IPS-NIHi7 (cell line): ENCODE results near the gene OSCP1.
A peak's percentile ranks its signal among the peaks of the same experiment; 100 is the strongest.
"Not testable (repeated sequence)": the region's sequence is repeated elsewhere in the genome, so short reads cannot be mapped to it uniquely, and the experiment has no call there.

Source experiments
- DNase-seq: peaks from one replicate; pipeline ENCODE4 v3.0.0; 2012; ENCODE audit warnings: mixed read lengths; ENCODE audit errors: extremely low spot score

Gene OSCP1, protein sequence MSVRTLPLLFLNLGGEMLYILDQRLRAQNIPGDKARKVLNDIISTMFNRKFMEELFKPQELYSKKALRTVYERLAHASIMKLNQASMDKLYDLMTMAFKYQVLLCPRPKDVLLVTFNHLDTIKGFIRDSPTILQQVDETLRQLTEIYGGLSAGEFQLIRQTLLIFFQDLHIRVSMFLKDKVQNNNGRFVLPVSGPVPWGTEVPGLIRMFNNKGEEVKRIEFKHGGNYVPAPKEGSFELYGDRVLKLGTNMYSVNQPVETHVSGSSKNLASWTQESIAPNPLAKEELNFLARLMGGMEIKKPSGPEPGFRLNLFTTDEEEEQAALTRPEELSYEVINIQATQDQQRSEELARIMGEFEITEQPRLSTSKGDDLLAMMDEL

DNA sequence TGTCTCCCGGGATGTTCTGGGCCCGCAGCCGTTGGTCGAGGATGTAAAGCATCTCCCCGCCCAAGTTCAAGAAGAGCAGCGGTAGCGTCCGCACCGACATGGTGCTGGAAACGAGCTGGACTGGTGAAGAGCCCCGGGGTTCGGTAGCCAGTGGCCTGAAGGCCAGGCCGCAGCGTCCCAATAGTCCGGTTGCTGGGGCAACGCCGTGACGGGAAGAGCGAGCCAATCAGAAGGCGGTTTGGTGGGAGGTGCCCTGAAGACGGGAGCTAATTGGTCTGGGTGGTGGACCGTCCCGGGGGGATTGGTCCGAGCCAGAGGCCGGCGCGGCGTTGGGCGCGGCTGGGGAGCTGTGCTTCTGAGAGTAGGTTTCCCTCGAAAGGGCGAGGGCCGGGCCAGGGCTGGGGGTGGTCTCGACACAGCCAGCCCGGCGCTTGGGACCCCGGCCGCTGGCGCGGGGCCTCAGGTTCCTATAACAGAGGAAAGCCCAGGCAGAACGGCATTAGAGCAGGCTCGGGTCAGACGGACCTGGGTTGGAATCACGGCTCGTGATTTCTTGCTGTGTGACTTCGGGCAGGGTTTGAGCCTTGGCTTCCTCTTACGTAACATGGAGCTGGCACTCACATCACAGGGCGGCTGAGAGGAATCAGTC lies at the start of gene OSCP1:
TSS of gene OSCP1 (minus strand) at position 182 of the 649 bp plus-strand sequence. CDS start at position 100, 82 bp downstream.
- DNase-seq, result peak; percentile 100

DNA sequence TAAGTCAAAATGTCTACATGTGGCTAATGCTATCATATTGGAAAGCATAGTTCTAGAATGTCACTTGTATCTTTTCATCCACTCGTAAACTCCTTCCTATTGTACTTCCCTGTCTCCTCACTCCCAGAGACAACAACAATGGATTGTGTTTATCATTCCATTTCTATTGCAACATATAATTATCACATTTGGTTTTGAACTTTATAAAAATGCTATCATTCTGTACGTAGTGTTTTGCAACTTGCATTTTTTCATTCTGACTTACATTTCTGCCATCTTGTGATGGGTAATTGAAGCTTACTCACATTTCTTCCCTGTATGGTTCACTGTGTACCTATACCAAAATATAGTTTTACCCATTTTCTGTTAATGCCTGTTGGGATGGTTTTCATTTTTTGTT lies 47.0 kb upstream of the OSCP1 start:
- DNase-seq, result no peak

DNA sequence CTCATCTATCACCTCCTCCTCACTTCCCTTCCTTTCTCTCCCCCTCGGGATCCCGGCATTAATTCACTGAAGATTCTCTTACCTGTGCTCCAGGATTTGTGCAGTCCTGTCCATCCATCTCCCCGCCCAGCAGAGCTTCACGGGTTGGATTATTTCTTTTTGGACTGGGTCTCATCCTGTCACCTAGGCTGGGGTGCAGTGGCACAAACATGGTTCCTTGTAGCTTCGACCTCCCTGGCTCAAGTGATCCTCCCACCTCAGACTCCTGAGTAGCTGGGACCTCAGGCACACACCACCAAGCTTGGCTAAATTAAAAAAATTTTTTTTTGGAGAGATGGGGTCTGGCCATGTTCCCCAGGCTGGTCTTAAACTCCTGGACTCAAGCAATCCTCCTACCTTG lies 44.7 kb upstream of the OSCP1 start:
- DNase-seq, result no peak

DNA sequence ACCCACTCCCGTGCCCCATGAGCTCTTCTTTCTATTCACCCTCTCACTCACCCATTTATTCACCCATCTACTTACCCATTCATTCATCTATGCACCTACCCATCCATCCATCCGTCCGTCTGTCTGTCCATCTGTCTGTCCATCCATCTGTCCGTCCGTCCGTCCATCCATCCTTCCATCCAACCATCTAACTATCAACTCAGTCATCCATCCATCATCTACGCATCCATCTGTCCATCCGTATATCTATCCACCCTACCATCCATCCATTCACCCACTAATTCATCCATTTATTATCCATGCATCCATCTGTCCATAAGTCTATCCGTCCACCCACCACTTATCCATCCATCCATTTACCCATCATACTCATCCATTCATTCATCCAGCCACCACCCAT lies 43.3 kb upstream of the OSCP1 start:
- DNase-seq, result no peak

DNA sequence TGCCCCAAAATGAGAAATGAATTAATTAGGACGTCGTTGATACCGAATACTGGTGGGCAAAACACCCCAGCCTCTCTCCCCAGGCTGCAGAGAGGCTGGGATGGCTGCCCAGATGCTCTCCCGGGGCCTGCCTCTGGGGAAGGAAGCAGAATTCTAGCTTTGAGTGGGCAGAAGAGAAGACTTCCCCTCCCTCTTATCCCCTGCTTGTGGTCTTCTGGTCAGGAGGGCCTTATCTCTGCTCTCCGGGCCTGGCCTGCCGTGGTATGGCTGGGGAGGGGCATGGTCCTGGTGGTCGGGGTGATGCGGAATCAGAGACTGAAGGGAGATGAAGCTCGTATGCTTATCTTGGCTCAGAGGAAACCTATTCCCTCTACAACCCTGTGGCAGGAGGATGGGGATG lies 42.2 kb upstream of the OSCP1 start:
- DNase-seq, result no peak

DNA sequence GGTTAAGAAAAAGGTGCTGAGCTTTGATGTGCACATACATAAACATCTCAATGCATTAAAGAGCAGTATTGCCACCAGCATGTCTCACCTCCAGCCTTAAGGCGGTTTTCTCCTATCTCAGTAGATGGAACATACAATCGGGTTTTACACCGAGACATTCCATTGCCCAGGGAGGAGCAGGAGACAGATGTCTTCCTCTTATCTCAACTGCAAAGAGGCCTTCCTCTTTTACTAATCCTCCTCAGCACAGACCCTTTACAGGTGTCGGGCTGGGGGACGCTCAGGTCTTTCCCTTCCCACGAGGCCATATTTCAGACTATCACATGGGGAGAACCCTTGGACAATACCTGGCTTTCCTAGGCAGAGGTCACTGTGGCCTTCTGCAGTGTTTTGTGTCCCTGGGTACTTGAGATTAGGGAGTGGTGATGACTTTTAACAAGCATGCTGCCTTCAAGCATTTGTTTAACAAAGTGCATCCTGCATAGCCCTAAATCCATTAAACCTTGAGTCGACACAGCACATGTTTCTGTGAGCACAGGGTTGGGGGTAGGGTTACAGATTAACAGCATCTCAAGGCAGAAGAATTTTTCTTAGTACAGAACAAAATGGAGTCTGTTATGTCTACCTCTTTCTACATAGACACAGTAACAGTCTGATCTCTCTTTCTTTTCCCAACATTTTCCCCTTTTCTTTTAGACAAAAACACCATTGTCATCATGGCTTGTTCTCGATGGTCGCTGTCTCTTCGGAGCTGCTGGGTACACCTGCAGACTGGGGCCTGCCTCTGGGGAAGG lies 39.2 kb upstream of the OSCP1 start:
- DNase-seq, result not testable (repeated sequence)

DNA sequence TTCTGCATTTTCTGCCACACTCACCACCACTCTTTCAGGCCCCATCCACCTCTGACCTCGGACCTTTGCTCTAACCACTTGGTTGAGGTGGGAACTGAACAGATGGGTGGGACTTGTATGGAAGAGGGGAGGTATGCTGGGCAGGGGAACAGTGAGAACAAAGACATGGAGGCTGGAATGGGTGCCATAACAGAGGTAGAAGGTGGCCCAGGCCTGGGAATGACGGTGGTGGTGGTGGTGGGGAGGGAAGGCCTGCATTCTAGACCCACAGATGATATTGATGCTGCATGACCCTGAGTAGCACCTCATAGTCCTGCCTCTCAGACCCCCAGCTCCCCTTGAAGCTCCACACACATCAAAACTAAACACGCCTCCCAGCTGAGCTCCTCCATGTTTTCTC lies 37.7 kb upstream of the OSCP1 start:
- no peak for DNase-seq

DNA sequence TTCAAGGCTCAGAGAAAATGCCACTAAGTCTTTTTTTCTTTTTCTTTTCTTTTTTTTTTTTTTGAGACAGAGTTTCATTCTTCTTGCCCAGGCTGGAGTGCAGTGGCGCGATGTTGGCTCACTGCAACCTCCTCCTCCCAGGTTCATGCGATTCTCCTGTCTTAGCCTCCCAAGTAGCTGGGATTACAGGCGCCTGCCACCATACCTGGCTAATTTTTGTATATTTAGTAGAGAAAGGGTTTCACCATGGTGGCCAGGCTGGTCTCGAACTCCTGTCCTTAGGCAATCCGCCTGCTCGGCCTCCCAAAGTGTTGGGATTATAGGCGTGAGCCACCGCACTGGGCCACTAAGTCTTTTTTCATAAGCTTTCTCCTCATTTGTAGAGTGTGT lies 37.1 kb upstream of the OSCP1 start:
- DNase-seq, result not testable (repeated sequence)

DNA sequence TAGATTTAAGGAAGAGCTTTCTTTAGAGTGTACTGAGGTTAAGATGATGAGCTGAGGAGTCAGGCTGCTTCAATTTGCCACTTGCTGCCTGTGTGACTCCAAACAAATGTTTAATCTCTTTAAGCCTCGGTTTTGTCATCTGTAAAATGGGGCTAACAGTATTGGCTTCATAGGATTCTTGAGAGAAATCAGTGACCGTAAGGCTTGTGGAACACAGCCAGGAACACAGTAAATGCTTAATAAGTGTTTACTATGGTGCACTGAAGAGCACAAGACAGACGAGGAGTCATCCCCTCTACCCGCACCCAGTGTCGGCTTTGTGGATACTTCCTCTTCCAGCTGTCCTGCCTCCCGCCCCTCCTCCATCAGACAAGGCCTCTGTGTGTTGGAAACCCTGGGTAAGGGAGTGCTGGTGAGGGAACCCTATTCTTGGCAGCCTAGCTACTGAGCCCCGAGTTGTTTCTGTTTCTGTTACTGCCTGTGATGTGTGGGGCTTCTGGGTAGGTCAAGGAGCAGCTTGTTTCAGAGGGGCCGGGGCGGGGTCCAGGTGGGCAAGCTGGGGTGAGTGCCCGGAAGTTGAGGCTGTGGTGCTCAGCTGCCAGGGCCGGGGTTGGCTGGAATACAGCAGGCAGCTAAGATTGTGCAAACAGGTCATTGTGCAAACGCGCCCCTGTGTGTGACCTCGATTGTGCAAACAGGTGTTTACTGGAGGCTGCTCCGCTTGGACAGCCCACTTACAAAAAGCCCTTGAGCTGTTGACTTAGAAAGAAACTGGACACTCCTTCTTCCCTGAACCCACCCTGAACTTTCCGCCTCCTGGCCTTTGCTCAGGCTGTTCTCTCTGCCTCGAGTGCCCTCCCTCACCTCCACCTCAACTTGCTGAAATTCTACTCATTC lies 36.4 kb upstream of the OSCP1 start:
- DNase-seq, result no peak

DNA sequence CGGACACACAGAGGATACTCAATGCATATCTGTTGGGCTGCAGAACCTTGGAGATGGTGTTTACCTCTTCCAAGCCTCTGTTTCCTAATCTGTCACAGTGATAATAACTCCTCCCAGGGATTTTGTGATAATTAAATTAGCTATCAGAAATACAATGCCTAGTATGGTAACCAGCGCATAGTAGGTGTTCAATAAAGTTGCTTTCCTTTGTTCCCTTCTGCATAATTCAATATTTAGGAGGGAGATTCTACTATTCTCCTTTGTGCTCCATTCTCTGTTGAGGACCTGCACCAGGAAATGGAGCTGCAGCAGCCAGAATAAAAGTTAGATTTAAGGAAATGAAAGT lies 35.8 kb upstream of the OSCP1 start:
- DNase-seq, result no peak

DNA sequence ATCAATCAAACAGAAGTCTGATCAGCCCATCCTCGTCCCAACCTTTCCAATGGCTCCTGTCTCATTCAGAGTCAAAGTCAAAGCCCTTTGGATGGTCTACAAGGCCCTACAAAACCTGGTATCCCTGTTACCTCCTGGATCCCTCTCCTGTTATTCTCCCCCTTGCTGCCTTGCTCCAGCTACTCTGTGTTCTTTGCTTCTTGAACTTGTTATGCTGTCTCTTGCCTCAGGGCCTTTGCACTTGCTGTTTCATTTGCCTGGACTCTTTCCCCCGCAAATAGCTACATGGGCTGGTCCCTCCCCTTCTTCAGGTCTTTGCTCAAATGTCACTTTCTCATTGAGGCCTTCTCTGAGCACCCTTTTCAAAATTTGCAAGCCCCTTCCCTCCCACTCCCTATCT lies 33.8 kb upstream of the OSCP1 start:
- DNase-seq, result no peak

DNA sequence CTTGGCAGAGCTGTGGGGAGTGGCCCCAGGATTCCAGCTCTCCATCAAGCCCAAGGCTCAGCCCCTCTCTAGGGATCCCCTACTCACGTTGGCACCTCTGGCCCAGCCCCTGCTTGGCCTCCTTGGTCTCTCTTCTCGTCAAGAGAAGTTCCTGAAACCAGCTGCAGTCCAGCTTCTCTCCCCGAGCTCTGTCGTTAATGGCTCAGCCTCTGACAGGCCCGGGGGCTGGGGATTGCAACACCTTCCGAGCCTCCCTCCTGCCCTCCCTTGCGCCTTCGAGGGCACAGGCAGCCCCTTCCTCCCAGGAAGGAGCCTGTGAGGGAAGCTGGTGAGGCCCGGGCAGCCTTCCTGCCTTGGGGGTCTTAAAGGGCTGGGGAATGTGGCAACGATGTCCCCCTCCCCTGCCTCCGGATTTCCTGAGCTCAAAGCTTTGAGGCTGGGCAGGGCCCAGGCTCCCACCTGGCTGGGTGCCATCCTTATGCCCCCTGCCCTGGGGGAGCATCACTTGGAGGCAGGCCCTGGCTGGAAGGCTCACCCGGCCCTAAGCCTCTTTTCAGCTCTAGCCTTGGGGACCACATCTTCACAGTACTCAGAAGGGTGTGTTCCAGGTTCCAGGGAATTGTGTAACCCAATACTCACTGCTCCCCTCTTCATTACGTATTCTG lies 32.6 kb upstream of the OSCP1 start, which contains the start of gene CSF3R:
TSS of gene CSF3R (minus strand) at position 190 of the 665 bp plus-strand sequence. CDS start 3,417 bp downstream, outside the sequence.
- no peak for DNase-seq

DNA sequence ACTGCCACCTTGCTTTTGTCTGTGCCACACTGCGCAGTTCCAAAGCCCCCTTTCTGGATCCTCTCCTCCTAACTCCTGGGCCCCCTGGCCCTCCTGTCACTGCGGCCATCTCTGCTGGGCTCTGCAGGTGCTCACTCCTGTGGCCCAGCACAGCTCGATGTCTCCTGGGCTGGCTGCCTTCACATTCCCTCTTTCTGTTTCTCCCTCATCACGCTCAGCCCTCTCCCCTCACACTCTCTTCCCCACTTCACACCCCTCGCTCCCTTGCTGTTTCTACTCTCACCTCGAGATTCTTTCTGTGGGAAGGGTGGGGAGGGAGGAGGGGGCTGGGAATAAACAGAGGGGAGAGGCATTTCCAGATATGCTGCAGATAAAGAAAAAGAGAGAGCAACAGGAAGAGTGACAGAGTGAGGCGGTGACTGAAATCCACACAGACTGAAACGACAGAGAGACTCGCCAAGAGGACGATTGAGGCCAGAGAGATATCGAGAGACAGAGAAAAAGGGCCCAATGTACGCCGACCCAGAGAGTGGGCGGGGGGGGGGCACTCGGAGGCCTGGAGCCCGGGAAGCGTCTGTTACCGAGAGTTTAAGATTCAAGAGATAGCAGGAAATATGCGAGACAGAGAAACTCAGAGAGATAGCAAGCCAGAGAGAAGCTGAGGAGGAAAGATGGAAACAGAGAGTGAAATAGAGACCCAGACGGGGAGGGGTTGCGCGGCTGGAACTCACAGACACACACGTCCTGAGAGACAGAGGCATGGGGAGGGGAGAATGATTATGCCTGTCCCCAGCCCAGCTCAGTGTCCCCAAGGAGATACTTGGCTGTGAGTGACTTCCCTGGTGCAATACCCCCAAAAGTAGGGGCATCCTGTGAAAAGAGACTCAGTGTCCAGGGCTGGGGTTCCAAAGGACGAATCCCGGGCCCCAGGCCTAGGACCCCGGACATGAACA lies 31.8 kb upstream of the OSCP1 start:
- no peak for DNase-seq

DNA sequence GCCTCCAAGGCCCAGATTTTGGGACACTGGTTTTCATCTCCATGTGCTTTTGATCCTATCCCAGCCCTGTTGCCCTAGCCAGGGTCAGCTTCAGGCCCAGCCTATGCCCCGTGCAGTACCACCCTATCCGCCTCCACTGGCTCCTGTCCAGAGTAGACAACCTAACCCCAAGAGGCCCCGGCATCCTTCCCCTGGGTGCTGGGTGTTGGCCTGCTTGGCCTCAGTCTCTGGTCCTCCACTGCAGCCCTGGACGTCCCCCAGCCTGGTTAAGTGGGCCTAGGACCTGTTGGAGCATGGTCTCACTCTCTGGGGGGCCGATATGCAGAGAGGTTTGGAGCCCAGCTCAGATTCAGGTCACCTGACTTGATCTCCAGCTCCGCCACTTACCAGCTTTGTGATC lies 30.8 kb upstream of the OSCP1 start:
- DNase-seq, result no peak

DNA sequence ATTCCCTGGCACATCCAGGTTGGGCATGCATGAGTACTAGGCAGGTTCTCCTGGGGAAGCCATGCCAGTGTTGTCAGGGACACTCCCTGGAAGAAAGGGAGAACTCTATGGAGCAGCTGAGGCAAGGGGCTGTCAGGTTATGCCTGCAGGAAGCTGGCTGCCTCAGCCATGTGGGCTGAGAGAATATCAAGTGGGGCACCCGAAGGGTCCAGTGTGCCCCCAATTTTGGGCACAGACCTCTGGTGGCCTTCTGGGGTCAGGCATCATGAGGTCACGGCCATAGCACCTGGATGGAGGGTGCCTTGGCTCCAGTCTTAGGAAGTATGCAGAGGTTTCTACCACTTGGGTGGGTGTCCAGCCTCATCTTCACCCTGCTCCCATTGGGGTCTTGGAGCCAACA lies 29.9 kb upstream of the OSCP1 start:
- no peak for DNase-seq

DNA sequence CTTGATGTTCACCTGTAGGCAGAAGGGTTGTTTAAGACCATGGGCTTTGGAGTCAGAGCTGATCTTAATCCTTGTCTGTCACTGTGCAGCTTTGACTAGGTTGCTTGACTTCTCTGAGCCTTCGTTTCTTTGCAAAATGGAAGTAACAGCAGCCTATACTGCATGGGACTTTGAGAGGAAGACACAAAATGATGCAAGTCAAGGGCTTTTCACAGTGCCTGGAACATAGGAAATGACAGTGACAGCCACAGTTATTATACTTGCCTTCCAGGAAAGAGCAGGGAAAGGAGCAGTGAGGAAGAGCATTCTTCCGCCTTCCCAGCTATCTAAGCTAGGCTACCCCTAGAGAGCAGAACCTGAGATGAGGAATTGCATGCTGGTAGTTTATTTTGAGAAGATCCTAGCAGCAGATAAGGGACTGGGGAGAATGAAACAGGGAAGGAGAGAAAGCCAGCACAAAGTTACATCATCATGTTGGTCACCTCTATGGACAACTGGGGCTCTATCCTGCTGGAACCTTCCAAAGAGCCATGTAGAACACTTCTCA lies 29.3 kb upstream of the OSCP1 start:
- no peak for DNase-seq

DNA sequence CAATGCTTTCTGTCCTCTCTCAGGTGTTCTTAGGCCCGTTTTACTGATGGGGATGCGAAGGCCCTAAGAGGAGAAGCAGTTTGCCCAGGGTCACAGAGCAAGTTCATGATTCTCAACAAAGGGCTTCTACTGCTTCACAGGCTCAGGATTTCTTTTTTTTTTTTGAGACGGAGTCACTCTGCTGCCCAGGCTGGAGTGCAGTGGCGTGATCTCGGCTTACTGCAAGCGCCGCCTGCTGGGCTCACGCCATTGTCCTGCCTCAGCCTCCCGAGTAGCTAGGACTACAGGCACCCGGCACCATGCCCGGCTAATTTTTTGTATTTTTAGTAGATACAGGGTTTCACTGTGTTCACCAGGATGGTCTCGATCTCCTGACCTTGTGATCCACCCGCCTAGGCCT lies 27.4 kb upstream of the OSCP1 start:
- not testable (repeated sequence) for DNase-seq

DNA sequence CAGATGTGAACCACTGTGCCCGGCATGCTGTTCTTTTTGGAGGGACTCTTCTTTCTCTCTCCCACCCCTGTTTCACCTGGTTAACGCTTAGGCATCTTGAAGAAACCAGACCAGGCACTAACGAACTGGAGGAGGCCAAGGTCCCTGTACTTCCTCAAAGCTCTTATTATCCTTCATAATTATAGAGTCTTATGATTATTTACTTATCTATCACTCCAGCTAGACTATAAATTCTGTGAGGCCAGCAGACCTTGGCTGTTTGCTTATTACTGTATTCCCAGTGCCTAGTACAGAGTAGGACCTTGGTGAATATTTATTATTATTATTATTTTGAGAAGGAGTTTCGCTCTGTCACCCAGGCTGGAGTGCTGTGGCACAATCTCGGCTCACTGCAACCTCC lies 26.7 kb upstream of the OSCP1 start:
- DNase-seq, result no peak

DNA sequence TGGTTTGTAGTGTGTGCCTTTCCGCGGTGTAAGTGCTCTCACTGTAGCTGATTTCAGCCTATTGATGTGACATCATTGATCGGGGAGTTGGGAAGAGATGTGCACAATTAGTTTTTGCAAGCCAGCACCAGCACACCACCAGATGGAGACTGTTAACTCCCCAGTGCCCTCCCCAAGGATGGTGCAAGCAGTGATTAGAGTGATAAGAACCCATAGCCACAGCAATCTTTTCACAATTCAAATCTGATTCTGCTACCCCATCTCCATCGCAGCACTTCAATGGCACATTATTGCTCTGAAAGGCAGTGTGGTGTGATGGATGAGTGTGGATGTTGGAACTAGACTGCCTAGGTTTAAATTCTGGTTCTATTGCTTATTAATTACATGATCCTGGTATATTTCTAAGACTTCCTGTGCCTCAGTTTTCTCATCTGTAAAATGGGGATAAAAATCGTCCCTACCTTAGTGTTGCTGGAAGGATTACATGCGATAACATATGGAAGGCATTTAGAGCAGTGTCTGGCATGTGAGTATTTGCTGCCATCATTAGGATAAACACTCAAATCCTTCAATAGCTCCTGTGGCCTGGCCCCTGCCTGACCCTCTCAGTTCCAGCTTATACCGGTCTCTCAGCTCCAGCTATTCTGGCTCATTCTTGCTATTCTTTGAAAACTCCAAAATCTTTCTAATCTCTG lies 25.8 kb upstream of the OSCP1 start:
- DNase-seq, result no peak
